ENCODE measurements around the gene RECQL5. TPM values are rescaled to one million over a fixed set of nuclear protein-coding genes. Genes with fewer than 3 reads are reported as not detected.

RECQL5 gene
- polyA plus RNA-seq, 1 donor (not counting 4 experiments of a cell fraction or from before 2014, with no cell fraction given) = 11.9 TPM

DNA sequence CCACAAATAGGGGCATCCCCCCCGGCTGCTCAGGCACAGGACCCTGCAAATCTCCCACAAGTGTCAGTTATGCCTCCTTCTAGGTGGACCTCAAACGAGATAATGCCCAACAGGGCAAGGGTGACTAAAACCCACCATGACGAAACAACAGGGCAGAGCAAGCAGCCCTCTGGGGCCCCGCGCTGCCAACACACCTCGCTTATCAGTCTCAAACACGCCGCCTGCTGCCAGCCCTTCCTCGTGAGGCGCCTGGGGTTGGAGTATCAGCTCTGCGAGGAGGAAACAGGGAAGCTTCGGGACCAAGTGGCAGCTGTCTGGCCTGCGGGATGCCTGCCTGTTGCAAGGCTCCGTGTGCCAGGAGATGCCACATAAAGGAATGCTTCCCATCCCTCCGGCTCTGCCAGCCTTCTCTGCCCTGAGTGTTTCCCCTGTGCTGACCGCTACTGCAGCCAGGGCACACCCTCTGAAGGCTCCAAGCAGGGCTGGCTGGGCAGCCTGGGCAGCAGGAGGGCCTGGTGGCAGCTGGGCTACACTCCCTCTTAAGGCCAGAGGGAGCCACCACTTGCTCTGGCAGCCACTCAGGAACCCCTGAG lies 31.2 kb downstream of the RECQL5 start:
- H3K27ac ChIP-seq (ENCODE audit: control insufficient read depth, insufficient read depth, low read length) = no peak overlapping the region

DNA sequence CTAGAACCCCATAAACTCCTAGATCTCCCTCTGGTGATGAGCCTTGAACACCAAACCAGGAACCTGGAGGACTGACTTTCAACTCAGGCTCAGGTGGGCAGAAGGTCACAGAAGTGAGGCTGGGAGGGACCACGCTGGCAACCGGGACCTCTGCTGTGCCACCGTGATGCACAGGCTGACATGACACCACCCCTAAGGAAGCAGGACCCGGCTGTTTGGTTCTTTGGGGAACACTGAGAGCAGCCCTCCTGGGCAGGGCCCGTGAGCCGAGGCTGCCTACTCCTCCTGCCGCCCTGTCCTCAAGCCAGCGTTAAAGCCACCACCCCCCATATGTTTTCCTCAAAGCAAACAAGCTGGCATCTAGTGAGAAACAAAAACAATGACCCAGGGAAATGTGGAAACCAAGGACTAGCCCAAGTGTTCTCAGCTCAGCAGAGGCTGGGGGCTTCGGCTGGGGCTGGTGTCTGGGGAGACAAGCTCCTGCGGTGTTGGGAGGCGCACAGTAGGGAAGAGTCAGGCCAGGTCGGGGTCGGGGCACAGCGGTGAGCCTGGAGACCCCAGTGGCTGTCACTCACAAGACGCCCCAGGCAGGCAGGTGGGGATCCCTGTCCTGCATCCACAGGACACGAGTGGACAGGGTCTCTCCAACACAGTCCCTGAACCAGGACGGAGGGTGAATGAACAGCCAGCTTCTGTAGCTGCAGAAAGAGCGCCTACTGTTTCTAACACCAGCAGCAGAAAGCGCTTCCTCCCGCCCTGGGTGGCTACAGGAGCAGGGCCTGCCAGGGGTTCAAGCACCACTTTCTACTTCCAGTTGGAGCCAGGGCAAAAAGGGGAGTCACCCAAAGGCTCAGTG lies 32.0 kb downstream of the RECQL5 start:
- no peak overlapping the region for H3K4me3 ChIP-seq (ENCODE audit: control insufficient read depth in 2 of 3, extremely low read depth in 1 of 3, insufficient read depth in 2 of 3, low read depth in 1 of 3, low read length in 3 of 3)
- H3K9me3 ChIP-seq (ENCODE audit: control insufficient read depth, low read depth, low read length) = no peaks in the 10 kb centered on the region
- no peaks in the 10 kb centered on the region for H3K9me1 ChIP-seq (ENCODE audit: control insufficient read depth, extremely low read depth, insufficient read depth, low read length)
- H3K4me1 ChIP-seq (ENCODE audit: control insufficient read depth, extremely low read depth, insufficient read depth, low read length) = peaks cover 17% of the 10 kb centered on the region
- no peak for FAIRE-seq
- no peak overlapping the region for H3K9ac ChIP-seq (ENCODE audit: control insufficient read depth, extremely low read depth, insufficient read depth, low read length)
- no peak overlapping the region for H3K4me2 ChIP-seq (ENCODE audit: control insufficient read depth, extremely low read depth, insufficient read depth, low read depth, low read length)
- peaks cover 3% of the 10 kb centered on the region for H4K20me1 ChIP-seq (ENCODE audit: control insufficient read depth, extremely low read depth, insufficient read depth, low read length)
- H3K27me3 ChIP-seq (ENCODE audit: control insufficient read depth, extremely low read depth, insufficient read depth, low read length) = no peaks in the 10 kb centered on the region
- no peaks in the 10 kb centered on the region for H3K79me2 ChIP-seq (ENCODE audit: control insufficient read depth, insufficient read depth, low read length)
- TF ChIP-seq, protein P1, sequence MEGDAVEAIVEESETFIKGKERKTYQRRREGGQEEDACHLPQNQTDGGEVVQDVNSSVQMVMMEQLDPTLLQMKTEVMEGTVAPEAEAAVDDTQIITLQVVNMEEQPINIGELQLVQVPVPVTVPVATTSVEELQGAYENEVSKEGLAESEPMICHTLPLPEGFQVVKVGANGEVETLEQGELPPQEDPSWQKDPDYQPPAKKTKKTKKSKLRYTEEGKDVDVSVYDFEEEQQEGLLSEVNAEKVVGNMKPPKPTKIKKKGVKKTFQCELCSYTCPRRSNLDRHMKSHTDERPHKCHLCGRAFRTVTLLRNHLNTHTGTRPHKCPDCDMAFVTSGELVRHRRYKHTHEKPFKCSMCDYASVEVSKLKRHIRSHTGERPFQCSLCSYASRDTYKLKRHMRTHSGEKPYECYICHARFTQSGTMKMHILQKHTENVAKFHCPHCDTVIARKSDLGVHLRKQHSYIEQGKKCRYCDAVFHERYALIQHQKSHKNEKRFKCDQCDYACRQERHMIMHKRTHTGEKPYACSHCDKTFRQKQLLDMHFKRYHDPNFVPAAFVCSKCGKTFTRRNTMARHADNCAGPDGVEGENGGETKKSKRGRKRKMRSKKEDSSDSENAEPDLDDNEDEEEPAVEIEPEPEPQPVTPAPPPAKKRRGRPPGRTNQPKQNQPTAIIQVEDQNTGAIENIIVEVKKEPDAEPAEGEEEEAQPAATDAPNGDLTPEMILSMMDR (optimal IDR thresholded peaks at IDR 0.05 in 1 of 3, IDR thresholded peaks at IDR 0.05 in 1 of 3, conservative IDR thresholded peaks at IDR 0.05 in 1 of 3; ENCODE audit: extremely low read depth in 1 of 3, insufficient read depth in 2 of 3, low read length in 3 of 3) = no peak
- TF ChIP-seq EZH2 (IDR thresholded peaks at IDR 0.05; ENCODE audit: low read length) = no peak
- no peak overlapping the region for H3K27ac ChIP-seq (ENCODE audit: control insufficient read depth, insufficient read depth, low read length)
- no peak overlapping the region for H2AFZ ChIP-seq (ENCODE audit: control insufficient read depth, low read length)
- dilution Hi-C loops (cut with MboI; ENCODE audit: extremely low pct_ligation_motif_present, low sequenced_read_pairs) = no loop called here
- peaks cover 0 to 21% of the 10 kb centered on the region in 2 experiments for H3K36me3 ChIP-seq (ENCODE audit: control insufficient read depth in 2 of 2, extremely low read depth in 1 of 2, insufficient read depth in 2 of 2, low read length in 2 of 2)
- no peak for DNase-seq (ENCODE audit: low read depth, low spot score)

More for the DNA sequence above, 31.2 kb downstream of the RECQL5 start:
- Histone ChIP-seq H3K4me2 (ENCODE audit: control insufficient read depth, extremely low read depth, insufficient read depth, low read depth, low read length) (no peak overlapping the region), H3K4me1 (ENCODE audit: control insufficient read depth, extremely low read depth, insufficient read depth, low read length) (peaks cover 23% of the 10 kb centered on the region), H3K4me3 (ENCODE audit: control insufficient read depth in 2 of 3, extremely low read depth in 1 of 3, insufficient read depth in 2 of 3, low read depth in 1 of 3, low read length in 3 of 3) (no peak overlapping the region), H3K27me3 (ENCODE audit: control insufficient read depth, extremely low read depth, insufficient read depth, low read length) (no peaks in the 10 kb centered on the region), H4K20me1 (ENCODE audit: control insufficient read depth, extremely low read depth, insufficient read depth, low read length) (peaks cover 3% of the 10 kb centered on the region), H3K36me3 (ENCODE audit: control insufficient read depth in 2 of 2, extremely low read depth in 1 of 2, insufficient read depth in 2 of 2, low read length in 2 of 2) (peaks cover 0 to 21% of the 10 kb centered on the region in 2 experiments), H2AFZ (ENCODE audit: control insufficient read depth, low read length) (no peak overlapping the region), H3K9me1 (ENCODE audit: control insufficient read depth, extremely low read depth, insufficient read depth, low read length) (no peaks in the 10 kb centered on the region), H3K79me2 (ENCODE audit: control insufficient read depth, insufficient read depth, low read length) (no peaks in the 10 kb centered on the region), H3K9ac (ENCODE audit: control insufficient read depth, extremely low read depth, insufficient read depth, low read length) (no peak overlapping the region), H3K9me3 (ENCODE audit: control insufficient read depth, low read depth, low read length) (no peaks in the 10 kb centered on the region)
- no peak for FAIRE-seq
- dilution Hi-C loops (cut with MboI; ENCODE audit: extremely low pct_ligation_motif_present, low sequenced_read_pairs) = no loop called here
- TF ChIP-seq, protein P1 (optimal IDR thresholded peaks at IDR 0.05 in 1 of 3, IDR thresholded peaks at IDR 0.05 in 1 of 3, conservative IDR thresholded peaks at IDR 0.05 in 1 of 3; ENCODE audit: extremely low read depth in 1 of 3, insufficient read depth in 2 of 3, low read length in 3 of 3) = no peak
- no peak for TF ChIP-seq EZH2 (IDR thresholded peaks at IDR 0.05; ENCODE audit: low read length)
- no peak for DNase-seq (ENCODE audit: low read depth, low spot score)
